Activated T-helper 1 cell treated with anti-CD3 and anti-CD28 coated beads, Interleukin-12 subunit alpha, Interleukin-12 subunit beta, Interleukin-2, Interleukin-4 antibody, amounts not matched to agents 30 ng/mL and 10 ng/mL and 1 ng/mL, durations not matched to agents 14 hours and 24 hours and 36 hours (primary cell): ENCODE results near the gene RHBDL1. TPM values are rescaled to one million over a fixed set of nuclear protein-coding genes. Genes with fewer than 3 reads are reported as not detected.

Source experiments
- DNase-seq: peaks from one replicate; pipeline ENCODE4 v3.0.0; 2021; ENCODE audit warnings: low spot score
- H3K27ac Mint-ChIP-seq: one replicate; pipeline ENCODE4 v1.8.0; 2021; ENCODE audit warnings: mild to moderate bottlenecking, mixed read lengths
- H3K27me3 Mint-ChIP-seq: one replicate; pipeline ENCODE4 v1.8.0; 2022; ENCODE audit warnings: mild to moderate bottlenecking, moderate library complexity, mixed read lengths; ENCODE audit not compliant: insufficient read depth
- H3K36me3 Mint-ChIP-seq: one replicate; pipeline ENCODE4 v1.8.0; 2021; ENCODE audit warnings: low read depth, mixed read lengths
- H3K4me1 Mint-ChIP-seq: one replicate; pipeline ENCODE4 v1.8.0; 2021; ENCODE audit warnings: low read depth, mixed read lengths
- H3K4me3 Mint-ChIP-seq: one replicate; pipeline ENCODE4 v1.8.0; 2021; ENCODE audit warnings: mild to moderate bottlenecking, moderate library complexity, mixed read lengths
- H3K9me3 Mint-ChIP-seq: one replicate; pipeline ENCODE4 v1.8.0; 2021; ENCODE audit warnings: mixed read lengths
- intact Hi-C: fragments of 100-400 bp; cut with micrococcal nuclease; formaldehyde crosslinking; loops from one replicate; pipeline ENCODE4 v1.15.1; 2024
- total RNA-seq: library from RNA; stranded (reverse); gene quantifications from 2 replicates; pipeline ENCODE4 v1.2.3, GENCODE V29; 2022

RHBDL1 gene
- total RNA-seq, 1 donor from 2014 or later = 1.1 TPM

DNA sequence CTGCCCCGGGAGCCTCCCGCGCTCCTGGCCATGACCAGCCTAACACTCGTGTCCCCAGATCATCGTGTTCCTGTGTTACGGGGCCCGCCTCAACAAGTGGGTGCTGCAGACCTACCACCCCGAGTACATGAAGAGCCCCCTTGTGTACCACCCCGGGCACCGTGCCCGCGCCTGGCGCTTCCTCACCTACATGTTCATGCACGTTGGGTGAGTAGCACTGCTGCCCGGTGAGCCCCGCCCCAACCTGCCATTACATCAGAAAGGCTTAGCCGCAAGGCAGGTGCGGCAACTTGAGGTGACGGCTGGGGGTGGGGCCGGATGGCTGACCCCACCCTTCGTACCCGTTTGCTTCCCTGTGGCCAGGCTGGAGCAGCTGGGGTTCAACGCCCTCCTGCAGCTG lies 1.4 kb downstream of the RHBDL1 start:
- Mint-ChIP-seq H3K27me3 (peaks cover 7% of the 10 kb centered on the region), H3K27ac (no peak overlapping the region), H3K36me3 (peaks cover 12% of the 10 kb centered on the region), H3K4me1 (no peaks in the 10 kb centered on the region), H3K9me3 (no peaks in the 10 kb centered on the region), H3K4me3 (no peak overlapping the region)
- intact Hi-C loops = no loop called here
- DNase-seq = no peak

DNA sequence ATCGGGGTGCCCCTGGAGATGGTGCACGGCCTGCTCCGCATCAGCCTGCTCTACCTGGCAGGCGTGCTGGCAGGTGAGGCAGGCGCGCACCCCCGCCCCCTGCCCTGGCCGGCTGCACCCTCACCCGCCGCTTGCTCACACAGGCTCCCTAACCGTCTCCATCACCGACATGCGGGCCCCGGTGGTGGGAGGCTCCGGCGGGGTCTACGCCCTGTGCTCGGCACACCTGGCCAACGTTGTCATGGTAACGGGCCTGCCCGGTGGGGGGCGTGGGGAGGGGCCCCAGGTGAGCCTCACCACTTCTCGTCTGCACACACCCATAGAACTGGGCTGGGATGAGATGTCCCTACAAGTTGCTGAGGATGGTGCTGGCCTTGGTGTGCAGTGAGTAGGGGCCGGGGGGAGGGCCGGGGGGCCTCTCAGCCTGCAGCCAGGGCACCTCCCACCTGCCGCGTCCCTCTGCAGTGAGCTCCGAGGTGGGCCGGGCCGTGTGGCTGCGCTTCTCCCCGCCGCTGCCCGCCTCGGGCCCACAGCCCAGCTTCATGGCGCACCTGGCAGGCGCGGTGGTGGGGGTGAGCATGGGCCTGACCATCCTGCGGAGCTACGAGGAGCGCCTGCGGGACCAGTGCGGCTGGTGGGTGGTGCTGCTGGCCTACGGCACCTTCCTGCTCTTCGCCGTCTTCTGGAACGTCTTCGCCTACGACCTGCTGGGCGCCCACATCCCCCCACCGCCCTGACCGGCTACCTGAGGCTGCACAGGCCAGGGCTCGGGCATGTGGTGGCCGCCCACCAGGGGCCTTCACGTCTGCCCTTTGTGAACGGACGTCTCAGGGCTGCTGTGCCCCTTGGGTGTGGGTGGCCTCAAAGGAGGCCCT lies 2.1 kb downstream of the RHBDL1 start:
- Mint-ChIP-seq H3K4me3 (no peak overlapping the region), H3K27ac (no peak overlapping the region), H3K36me3 (peaks cover 17% of the 10 kb centered on the region), H3K4me1 (peaks cover 3% of the 10 kb centered on the region), H3K27me3 (peaks cover 7% of the 10 kb centered on the region), H3K9me3 (no peaks in the 10 kb centered on the region)
- intact Hi-C loops = no loop called here
- DNase-seq = no peak

DNA sequence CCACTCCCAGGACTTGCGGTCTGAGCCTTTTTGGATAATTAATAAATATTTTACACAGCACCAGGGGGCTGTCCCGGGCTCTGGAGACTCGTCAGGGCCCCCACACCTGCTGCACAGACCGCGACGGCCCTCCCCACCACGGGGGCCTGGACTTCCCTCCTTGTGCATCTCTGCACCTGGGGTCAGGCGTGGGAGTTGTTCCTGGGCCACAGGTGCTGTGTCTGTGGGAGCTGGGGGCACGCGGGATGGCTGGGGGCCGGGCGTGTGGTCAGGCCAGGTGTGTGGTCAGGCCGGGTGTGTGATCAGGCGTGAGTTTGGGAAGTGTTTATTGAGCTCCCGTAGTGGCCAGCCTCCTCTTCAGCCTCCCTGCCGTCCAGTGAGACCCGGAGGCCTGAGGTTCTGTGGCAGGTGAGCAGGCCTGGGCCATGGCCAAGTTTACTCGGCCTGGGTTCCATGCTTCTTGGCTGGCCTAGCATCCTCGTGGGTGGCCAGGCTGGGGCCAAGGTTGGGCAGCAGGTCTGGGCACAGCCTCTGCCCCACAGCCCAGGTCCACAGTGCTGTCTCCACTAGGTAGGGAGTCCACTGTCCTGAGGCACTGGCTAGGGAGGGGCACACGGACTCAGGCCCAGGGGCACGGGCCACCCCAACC lies 2.9 kb downstream of the RHBDL1 start:
- Mint-ChIP-seq H3K4me1 (peaks cover 5% of the 10 kb centered on the region), H3K27ac (no peak overlapping the region), H3K27me3 (peaks cover 7% of the 10 kb centered on the region), H3K4me3 (no peak overlapping the region), H3K9me3 (no peaks in the 10 kb centered on the region), H3K36me3 (peaks cover 12% of the 10 kb centered on the region)
- DNase-seq = no peak
- intact Hi-C loops = no loop called here

DNA sequence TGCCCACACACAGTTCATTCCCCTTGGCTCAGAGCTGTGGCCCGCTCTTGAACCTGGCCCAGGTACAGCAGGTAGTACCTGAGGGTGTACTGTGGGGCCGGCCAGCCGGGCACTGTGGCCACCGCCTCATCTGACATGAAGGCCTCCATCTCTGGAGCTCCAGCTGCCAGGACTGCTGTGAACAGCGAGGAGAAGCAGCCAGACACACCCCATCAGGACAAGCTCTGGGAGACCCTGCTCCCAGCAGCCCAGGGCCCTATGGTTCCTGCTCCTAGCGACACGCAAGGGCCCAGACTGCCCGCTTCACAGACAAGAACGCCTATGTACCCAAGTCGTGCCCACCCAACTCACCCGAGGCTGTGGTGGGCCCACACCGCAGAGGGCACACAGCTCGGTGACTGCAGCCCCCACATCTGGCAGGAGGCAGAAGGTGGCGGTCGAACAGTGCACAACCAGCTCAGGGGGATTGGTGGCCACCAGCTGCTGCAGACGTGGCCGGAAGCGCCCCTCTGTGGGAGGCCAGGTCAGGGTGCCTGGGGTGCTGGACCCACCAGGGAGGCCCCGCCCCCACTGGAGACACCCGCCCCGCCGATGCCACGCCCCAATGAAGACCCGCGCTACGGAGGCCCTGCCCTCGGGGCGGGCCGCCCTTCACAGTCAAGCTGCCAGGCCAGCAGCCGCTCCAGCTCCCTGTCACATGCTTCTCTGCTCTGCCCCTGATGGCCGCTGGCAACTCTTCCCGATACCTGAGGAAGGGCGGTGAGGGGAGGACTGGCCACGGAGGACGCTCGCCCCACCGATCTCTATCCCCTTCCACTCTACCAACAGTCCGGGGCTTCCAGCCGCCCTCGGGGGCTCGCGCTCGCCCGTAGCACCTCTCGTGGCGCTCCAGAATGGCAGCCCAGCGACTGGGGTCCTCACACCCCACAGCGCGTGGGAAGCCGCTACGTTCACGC lies 3.7 kb downstream of the RHBDL1 start:
- peaks cover 5% of the 10 kb centered on the region for H3K4me1 Mint-ChIP-seq
- H3K27ac Mint-ChIP-seq = peak overlapping the region; percentile 58
- H3K36me3 Mint-ChIP-seq = peaks cover 12% of the 10 kb centered on the region
- H3K27me3 Mint-ChIP-seq = peaks cover 7% of the 10 kb centered on the region
- peak overlapping the region; percentile 79 for H3K4me3 Mint-ChIP-seq
- intact Hi-C loops = loop anchor here (1.0 kb wide), 4 partner anchors 19 to 90 kb away; partner anchors contain the start of genes METTL26 and WDR90
- DNase-seq = peak; percentile 40
- H3K9me3 Mint-ChIP-seq = no peaks in the 10 kb centered on the region

DNA sequence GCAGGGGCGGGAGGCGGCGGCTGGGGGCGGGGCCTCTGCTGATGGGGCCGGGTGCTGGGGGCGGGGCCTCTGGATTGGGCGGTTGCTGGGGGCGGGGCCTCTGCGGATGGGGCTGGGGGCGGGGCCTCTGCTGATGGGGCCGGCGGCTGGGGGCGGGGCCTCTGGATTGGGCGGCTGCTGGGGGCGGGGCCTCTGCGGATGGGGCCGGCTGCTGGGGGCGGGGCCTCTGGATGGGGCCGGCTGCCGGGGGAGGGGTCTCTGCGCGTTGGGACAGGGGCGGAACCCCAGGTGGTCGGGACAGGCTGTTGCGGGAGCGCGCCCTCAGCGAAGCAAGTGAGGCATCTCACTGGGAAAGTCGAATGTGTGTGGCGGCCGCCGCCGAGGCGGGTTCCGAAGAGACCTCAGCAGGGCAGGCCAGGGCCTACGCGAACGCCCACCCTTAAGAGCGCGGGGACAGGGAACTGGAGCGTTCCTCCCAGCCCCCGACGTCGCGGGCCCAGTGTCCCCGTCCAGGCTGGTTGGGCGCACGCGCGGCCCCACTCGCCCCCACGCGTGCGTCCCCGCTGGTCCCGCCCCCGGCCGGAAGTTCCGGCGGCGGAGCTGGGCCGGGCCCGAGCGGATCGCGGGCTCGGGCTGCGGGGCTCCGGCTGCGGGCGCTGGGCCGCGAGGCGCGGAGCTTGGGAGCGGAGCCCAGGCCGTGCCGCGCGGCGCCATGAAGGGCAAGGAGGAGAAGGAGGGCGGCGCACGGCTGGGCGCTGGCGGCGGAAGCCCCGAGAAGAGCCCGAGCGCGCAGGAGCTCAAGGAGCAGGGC lies 4.5 kb downstream of the RHBDL1 start, which contains the start of gene STUB1:
STUB1 (plus strand) TSS at position 597 of the 811 bp plus-strand sequence; CDS start at position 713, 116 bp downstream.
- intact Hi-C loops = loop anchor here (1.0 kb wide), 6 partner anchors 13 to 91 kb away; partner anchors contain the start of genes METRN, METTL26 and WDR90
- Mint-ChIP-seq H3K4me3 (peak within 1 kb of the TSS; percentile 84), H3K27ac (peak within 1 kb of the TSS; percentile 55), H3K9me3 (no peaks in the 10 kb centered on the region), H3K36me3 (peaks cover 12% of the 10 kb centered on the region), H3K4me1 (peaks cover 5% of the 10 kb centered on the region), H3K27me3 (peaks cover 4% of the 10 kb centered on the region)
- peak; percentile 83 for DNase-seq

DNA sequence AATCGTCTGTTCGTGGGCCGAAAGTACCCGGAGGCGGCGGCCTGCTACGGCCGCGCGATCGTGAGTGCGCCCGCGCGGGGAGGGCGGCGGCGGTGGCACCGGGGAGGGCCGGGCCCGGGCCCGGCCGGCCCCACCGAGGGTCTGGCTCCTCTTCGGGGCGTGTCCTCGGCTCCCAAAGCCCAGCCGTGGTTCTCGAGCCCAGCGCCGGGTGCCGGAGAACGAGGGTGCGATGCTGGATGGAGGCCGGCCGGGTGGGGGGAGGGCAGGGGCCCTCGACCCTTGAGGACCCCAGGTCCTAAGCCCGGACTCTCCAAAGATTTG lies 5.1 kb downstream of the RHBDL1 start:
- Mint-ChIP-seq H3K27ac (no peak overlapping the region), H3K4me1 (peaks cover 5% of the 10 kb centered on the region), H3K9me3 (no peaks in the 10 kb centered on the region), H3K27me3 (no peaks in the 10 kb centered on the region), H3K36me3 (peaks cover 12% of the 10 kb centered on the region), H3K4me3 (peak overlapping the region; percentile 83)
- intact Hi-C loops = loop anchor here (1.0 kb wide), 2 partner anchors 13 to 35 kb away; partner anchors contain the start of gene METRN
- no peak for DNase-seq

DNA sequence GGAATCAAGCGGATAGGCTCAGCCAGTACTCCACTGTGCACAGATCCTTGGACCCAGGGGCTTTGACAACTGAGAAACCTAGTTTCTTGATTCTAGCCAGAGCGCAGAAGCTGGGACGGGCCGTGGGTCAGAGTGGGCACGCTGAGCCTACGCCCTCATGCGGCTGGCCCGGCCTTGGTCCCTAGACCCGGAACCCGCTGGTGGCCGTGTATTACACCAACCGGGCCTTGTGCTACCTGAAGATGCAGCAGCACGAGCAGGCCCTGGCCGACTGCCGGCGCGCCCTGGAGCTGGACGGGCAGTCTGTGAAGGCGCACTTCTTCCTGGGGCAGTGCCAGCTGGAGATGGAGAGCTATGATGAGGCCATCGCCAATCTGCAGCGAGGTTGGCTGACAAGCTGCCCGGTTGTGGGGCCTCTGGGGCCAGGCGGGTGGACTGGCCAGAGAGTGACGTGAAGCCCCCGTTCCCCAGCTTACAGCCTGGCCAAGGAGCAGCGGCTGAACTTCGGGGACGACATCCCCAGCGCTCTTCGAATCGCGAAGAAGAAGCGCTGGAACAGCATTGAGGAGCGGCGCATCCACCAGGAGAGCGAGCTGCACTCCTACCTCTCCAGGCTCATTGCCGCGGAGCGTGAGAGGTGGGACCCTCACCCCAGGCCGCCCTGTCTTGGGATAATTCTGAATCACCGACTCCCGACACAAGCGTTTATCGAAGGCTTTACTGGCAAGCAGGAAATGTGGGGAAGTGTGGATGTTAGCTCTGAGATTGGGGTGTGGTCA lies 5.7 kb downstream of the RHBDL1 start:
- Mint-ChIP-seq H3K27ac (no peak overlapping the region), H3K4me3 (peak overlapping the region; percentile 83), H3K36me3 (peaks cover 12% of the 10 kb centered on the region), H3K4me1 (peaks cover 5% of the 10 kb centered on the region), H3K27me3 (no peaks in the 10 kb centered on the region), H3K9me3 (no peaks in the 10 kb centered on the region)
- DNase-seq = no peak
- intact Hi-C loops = loop anchor here (1.0 kb wide), 2 partner anchors 14 to 34 kb away; partner anchors contain the start of gene METRN

DNA sequence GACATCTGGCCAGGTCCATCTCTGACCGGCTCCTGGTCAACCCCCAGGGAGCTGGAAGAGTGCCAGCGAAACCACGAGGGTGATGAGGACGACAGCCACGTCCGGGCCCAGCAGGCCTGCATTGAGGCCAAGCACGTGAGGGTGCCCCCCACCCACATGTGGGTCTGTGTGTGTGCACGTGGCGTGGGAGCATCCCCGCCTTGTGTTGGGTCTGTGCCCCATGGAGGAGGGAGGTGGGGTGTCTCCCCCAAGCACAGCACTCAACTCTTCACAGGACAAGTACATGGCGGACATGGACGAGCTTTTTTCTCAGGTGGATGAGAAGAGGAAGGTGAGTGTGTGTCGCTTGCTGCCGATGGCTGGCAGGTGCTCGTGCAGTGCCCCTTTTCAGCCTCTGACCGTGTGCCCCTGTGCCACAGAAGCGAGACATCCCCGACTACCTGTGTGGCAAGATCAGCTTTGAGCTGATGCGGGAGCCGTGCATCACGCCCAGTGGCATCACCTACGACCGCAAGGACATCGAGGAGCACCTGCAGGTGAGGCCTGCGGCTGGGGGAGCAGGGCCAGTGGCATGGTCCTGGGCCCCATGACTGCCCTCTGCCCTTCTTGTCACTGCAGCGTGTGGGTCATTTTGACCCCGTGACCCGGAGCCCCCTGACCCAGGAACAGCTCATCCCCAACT lies 6.4 kb downstream of the RHBDL1 start:
- intact Hi-C loops = no loop called here
- Mint-ChIP-seq H3K4me3 (peak overlapping the region; percentile 83), H3K27ac (no peak overlapping the region), H3K36me3 (peaks cover 12% of the 10 kb centered on the region), H3K9me3 (no peaks in the 10 kb centered on the region), H3K4me1 (peaks cover 5% of the 10 kb centered on the region), H3K27me3 (no peaks in the 10 kb centered on the region)
- no peak for DNase-seq

DNA sequence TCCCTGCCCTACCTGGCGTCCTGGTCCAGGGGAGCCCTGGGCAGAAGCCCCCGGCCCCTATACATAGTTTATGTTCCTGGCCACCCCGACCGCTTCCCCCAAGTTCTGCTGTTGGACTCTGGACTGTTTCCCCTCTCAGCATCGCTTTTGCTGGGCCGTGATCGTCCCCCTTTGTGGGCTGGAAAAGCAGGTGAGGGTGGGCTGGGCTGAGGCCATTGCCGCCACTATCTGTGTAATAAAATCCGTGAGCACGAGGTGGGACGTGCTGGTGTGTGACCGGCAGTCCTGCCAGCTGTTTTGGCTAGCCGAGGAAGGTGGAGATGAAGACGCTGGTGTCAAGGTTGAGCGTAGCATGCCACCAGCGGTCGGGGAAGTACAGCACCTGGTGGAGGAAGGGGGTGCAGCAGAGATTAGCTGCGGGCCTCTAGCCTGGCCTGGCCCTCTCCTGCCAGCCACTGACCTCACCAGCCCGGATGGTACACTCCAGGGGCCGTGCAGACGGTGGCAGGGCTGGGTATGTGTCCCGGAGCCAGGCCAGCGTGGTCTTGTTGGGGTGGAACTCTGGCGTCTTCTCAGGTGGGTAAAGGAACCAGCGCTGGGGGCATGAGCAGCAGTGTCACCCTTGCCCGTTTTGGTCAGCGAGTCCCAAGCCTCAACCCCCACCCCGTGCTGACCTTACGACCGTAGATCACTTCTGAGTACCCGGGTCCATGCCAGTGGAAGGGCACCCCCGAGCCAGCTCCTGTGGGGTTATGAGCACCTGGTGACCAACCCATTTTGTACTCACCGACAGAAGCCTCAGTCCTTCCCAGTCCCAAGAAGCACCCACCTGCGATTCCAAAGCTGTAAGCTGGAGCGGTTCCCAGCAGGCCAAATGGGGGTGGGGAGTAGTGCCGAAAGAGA lies 7.3 kb downstream of the RHBDL1 start:
- no peaks in the 10 kb centered on the region for H3K27me3 Mint-ChIP-seq
- peaks cover 12% of the 10 kb centered on the region for H3K36me3 Mint-ChIP-seq
- peaks cover 5% of the 10 kb centered on the region for H3K4me1 Mint-ChIP-seq
- intact Hi-C loops = no loop called here
- DNase-seq = no peak
- H3K27ac Mint-ChIP-seq = peak overlapping the region; percentile 74
- H3K9me3 Mint-ChIP-seq = no peaks in the 10 kb centered on the region
- H3K4me3 Mint-ChIP-seq = peak overlapping the region; percentile 83

DNA sequence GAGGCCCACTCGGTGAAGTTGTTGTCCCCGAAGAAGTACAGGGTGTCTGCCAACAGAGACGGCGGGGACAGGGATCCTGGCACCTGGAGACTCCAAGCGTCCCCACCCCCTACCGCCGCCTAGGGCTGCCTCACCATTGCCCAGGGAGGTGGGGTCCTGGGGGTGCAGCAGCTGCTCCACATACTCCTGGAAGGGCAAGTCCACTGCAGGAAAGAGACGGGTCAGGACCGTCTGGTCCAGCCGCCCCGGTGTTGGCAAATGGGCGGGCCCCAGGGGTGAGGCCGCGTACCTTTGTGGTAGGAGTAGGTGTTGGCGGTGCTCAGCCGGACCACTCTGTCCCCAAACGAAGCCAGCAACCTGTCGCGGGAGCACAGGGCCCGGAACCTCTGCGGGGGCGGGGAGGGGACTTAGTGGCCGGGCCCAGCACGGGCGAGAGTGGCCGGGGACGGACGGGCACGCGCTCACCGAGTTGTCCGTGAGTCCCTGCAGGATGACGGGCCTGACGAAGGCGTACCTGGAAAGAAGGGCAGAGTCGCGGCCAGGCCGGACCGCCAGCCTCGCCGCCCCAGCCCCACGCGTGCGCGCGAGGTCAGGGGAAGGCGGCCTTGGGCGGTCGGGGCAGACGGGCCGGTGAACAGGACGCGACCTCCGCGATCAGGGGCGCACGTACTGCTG lies 8.1 kb downstream of the RHBDL1 start:
- peaks cover 12% of the 10 kb centered on the region for H3K36me3 Mint-ChIP-seq
- no peaks in the 10 kb centered on the region for H3K9me3 Mint-ChIP-seq
- peak overlapping the region; percentile 48 for H3K27ac Mint-ChIP-seq
- DNase-seq = no peak
- peak overlapping the region; percentile 83 for H3K4me3 Mint-ChIP-seq
- intact Hi-C loops = loop anchor here (1.0 kb wide), 3 partner anchors 34 to 124 kb away; partner anchors contain the start of genes METTL26 and WDR90
- H3K4me1 Mint-ChIP-seq = peaks cover 5% of the 10 kb centered on the region
- H3K27me3 Mint-ChIP-seq = no peaks in the 10 kb centered on the region
